ENCODE data around the gene HEATR5A. TPM values are rescaled to one million over a fixed set of nuclear protein-coding genes. Genes with fewer than 3 reads are reported as not detected.

Gene HEATR5A
- total RNA-seq, 1 donor from 2014 or later: 11.5 TPM

DNA sequence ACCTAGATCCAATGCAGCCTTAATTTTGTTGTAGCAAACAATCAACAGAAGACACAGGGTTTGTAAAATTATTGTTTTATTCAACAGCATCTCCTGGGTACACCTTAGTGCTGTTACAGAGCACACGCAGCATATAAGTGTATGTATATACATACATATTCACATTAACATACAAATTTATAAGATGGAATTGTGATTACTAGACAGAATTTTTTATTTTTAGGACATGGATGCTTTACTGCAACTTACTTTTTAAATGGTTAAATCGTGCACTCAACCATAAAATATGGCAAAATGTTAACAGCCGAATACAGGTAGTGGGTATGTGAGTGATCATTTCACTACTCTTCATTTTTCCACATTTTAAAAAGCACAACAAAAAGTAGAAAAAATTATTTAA is 16.6 kb downstream of the HEATR5A start:
- H3K4me3 ChIP-seq (ENCODE audit: low read depth, low read length): no peak overlapping the region
- no peak for TF ChIP-seq CTCF (conservative IDR thresholded peaks at IDR 0.05; ENCODE audit: low read depth, low read length)
- DNase-seq (ENCODE audit: low read depth): no peak

- H3K4me3 ChIP-seq (ENCODE audit: low read depth, low read length): no peak overlapping the region
- TF ChIP-seq CTCF (conservative IDR thresholded peaks at IDR 0.05; ENCODE audit: low read depth, low read length): no peak
- no peak for DNase-seq (ENCODE audit: low read depth)
These were observed 17.4 kb downstream of the HEATR5A start for GRCh38 chr14:31402764-31403439.

GRCh38 chr14:31401369-31401932 is 18.9 kb downstream of the HEATR5A start:
- no peak for TF ChIP-seq CTCF (conservative IDR thresholded peaks at IDR 0.05; ENCODE audit: low read depth, low read length)
- H3K4me3 ChIP-seq (ENCODE audit: low read depth, low read length): no peak overlapping the region
- no peak for DNase-seq (ENCODE audit: low read depth)

DNA sequence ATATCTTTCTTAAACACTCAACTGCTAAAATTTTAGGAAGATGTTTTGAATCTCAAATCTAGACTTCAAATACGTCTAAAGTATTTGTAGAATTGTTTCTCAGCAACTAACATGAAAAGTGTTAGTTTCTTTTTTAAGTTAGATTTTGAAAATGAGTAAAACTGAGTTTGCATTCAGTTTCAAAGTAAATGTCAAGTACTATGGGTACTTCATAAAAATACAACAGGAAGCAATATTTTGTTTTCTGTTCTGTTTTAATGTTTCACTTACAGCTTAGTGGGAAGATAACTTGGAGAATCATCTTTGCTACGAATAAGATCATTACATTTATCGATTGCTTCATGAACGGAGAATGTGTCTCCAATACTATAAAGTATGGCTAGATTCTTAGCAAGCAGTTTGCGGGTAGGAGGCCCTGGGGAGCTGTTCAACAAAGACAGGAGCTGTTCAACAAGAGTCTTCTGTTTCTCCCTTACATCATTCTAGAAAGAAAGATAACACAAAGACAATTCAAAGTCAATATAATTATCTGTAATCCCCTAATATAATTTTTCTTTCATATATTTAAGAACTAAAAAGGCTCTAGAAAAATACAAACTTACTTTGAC is 20.2 kb downstream of the HEATR5A start:
- no peak for DNase-seq (ENCODE audit: low read depth)
- TF ChIP-seq CTCF (conservative IDR thresholded peaks at IDR 0.05; ENCODE audit: low read depth, low read length): no peak
- no peak overlapping the region for H3K4me3 ChIP-seq (ENCODE audit: low read depth, low read length)

DNA sequence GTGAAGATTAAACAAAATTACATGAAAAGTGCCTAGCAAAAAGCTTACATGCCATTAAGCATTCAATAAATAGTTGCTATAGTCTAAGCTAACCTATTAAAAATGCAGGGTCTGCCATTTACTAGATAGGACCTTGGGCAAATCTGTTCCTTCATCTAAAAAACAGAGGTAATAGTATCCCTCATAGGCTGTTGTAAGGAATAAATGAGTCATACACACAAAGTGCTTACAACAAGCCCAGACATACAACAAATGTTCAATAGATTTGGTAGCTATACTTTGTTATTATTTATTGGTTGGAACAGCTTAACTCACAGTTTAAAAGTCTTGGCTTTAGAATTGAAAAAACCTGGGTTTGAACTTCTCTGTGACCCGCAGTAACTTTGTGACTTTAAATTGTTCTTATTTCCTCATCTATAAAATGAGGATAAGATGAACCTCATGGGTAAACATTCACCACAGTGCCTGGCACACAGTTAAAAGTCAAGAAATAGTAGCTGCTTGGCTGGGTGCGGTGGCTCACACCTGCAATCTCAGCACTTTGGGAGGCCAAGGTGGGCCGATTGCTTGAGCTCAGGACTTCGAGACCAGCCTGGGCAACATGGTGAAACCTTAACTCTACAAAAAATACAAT is 24.7 kb downstream of the HEATR5A start:
- H3K4me3 ChIP-seq (ENCODE audit: low read depth, low read length): no peak overlapping the region
- DNase-seq (ENCODE audit: low read depth): no peak
- no peak for TF ChIP-seq CTCF (conservative IDR thresholded peaks at IDR 0.05; ENCODE audit: low read depth, low read length)

DNA sequence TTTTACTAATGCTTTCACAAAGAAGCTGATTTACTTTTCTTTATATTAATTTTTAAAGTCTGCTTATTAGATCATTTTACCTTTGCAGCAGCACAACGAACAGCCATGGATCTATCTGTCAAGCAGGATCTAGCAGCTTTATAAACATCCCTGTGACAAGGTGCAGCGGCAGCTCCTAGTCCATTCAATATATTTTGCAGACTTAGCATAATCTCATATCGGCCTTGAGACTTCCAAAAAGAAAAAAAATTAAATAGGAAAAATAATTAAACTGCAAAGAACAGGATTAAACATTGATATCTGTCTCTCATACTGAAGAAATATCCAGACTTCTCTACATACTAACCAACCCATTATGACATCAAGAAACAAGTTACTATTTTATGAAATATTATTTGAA is 25.2 kb downstream of the HEATR5A start:
- TF ChIP-seq CTCF (conservative IDR thresholded peaks at IDR 0.05; ENCODE audit: low read depth, low read length): no peak
- no peak for DNase-seq (ENCODE audit: low read depth)
- H3K4me3 ChIP-seq (ENCODE audit: low read depth, low read length): no peak overlapping the region

Data from epithelial cell of proximal tubule (primary cell).